Activated CD8-positive, alpha-beta T cell treated with anti-CD3 and anti-CD28 coated beads for 36 hours (primary cell): Measurements from ENCODE around the gene GM2A. TPM values are rescaled to one million over a fixed set of nuclear protein-coding genes. Genes with fewer than 3 reads are reported as not detected.

Experiments
- ATAC-seq: fragments of 200-7000 bp; cut with Tn5 transposase; one replicate; pipeline ENCODE4 v1.10.0; 2021; ENCODE audit warnings: mild to moderate bottlenecking, moderate library complexity
- CTCF ChIA-PET: fragments of 350-600 bp; sonication (Branson Sonifier 250); formaldehyde crosslinking; loops from one replicate; lab custom pipeline; 2021; ENCODE audit warnings: antibody characterized with exemption; lab: Charles Lee
- POLR2A ChIA-PET: fragments of 350-600 bp; sonication (Branson Sonifier 250); formaldehyde crosslinking; loops from one replicate; lab custom pipeline; 2021; ENCODE audit warnings: antibody characterized with exemption; lab: Charles Lee
- DNase-seq: peaks from one replicate; pipeline ENCODE4 v3.0.0-alpha.2; 2020
- H3K27ac Mint-ChIP-seq: one replicate; pipeline ENCODE4 v1.8.0; 2021; ENCODE audit warnings: mild to moderate bottlenecking, mixed read lengths
- H3K27me3 Mint-ChIP-seq: one replicate; pipeline ENCODE4 v1.8.0; 2021; ENCODE audit warnings: mixed read lengths
- H3K36me3 Mint-ChIP-seq: one replicate; pipeline ENCODE4 v1.8.0; 2021; ENCODE audit warnings: low read depth, mixed read lengths
- H3K4me1 Mint-ChIP-seq: one replicate; pipeline ENCODE4 v1.8.0; 2021; ENCODE audit warnings: low read depth, mixed read lengths
- H3K4me3 Mint-ChIP-seq: one replicate; pipeline ENCODE4 v1.8.0; 2021; ENCODE audit warnings: mild to moderate bottlenecking, moderate library complexity, mixed read lengths
- H3K9me3 Mint-ChIP-seq: one replicate; pipeline ENCODE4 v1.8.0; 2021; ENCODE audit warnings: mixed read lengths
- intact Hi-C: fragments of 100-400 bp; cut with micrococcal nuclease; formaldehyde crosslinking; loops from one replicate; pipeline ENCODE4 v1.10.0; 2022
- total RNA-seq, 2 experiments: library from RNA; stranded (reverse); gene quantifications; one replicate each; pipeline ENCODE4 v1.2.3, GENCODE V29; 2021
- TF ChIP-seq, protein P1 (sequence below): fragments of 200-600 bp; IDR thresholded peaks from one replicate; pipeline ENCODE4 v1.8.0; 2022; ENCODE audit warnings: antibody characterized with exemption, mild to moderate bottlenecking

GM2A gene
- total RNA-seq, 2 experiments from 2014 or later: 13.3 to 13.7 TPM

- peaks cover 75% of the 10 kb centered on the region for H3K4me1 Mint-ChIP-seq
- ChIA-PET POLR2A (interaction anchor here (0.8 to 6.1 kb wide), 7 partner anchors 10 to 126 kb away, joined by 3 to 85 read pairs (median 4); partner anchors contain the start of gene CCDC69), CTCF (interaction anchor here (1.6 to 5.5 kb wide), 7 partner anchors 10 to 97 kb away, joined by 3 to 47 read pairs (median 17); partner anchors contain the start of gene CCDC69)
- peaks cover 39% of the 10 kb centered on the region for H3K36me3 Mint-ChIP-seq
- ATAC-seq: peak; percentile 13
- H3K4me3 Mint-ChIP-seq: peak overlapping the region; percentile 88
- intact Hi-C loops: loop anchor here (2.0 to 5.0 kb wide), 3 partner anchors 40 to 130 kb away; partner anchors contain the start of genes GM2A and TNIP1
- DNase-seq: no peak
- TF ChIP-seq, protein P1, sequence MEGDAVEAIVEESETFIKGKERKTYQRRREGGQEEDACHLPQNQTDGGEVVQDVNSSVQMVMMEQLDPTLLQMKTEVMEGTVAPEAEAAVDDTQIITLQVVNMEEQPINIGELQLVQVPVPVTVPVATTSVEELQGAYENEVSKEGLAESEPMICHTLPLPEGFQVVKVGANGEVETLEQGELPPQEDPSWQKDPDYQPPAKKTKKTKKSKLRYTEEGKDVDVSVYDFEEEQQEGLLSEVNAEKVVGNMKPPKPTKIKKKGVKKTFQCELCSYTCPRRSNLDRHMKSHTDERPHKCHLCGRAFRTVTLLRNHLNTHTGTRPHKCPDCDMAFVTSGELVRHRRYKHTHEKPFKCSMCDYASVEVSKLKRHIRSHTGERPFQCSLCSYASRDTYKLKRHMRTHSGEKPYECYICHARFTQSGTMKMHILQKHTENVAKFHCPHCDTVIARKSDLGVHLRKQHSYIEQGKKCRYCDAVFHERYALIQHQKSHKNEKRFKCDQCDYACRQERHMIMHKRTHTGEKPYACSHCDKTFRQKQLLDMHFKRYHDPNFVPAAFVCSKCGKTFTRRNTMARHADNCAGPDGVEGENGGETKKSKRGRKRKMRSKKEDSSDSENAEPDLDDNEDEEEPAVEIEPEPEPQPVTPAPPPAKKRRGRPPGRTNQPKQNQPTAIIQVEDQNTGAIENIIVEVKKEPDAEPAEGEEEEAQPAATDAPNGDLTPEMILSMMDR: no peak
- no peaks in the 10 kb centered on the region for H3K27me3 Mint-ChIP-seq
- no peaks in the 10 kb centered on the region for H3K9me3 Mint-ChIP-seq
- peak overlapping the region; percentile 99 for H3K27ac Mint-ChIP-seq
These were observed 40.6 kb upstream of the GM2A start for GRCh38 chr5:151212406-151212798.

DNA sequence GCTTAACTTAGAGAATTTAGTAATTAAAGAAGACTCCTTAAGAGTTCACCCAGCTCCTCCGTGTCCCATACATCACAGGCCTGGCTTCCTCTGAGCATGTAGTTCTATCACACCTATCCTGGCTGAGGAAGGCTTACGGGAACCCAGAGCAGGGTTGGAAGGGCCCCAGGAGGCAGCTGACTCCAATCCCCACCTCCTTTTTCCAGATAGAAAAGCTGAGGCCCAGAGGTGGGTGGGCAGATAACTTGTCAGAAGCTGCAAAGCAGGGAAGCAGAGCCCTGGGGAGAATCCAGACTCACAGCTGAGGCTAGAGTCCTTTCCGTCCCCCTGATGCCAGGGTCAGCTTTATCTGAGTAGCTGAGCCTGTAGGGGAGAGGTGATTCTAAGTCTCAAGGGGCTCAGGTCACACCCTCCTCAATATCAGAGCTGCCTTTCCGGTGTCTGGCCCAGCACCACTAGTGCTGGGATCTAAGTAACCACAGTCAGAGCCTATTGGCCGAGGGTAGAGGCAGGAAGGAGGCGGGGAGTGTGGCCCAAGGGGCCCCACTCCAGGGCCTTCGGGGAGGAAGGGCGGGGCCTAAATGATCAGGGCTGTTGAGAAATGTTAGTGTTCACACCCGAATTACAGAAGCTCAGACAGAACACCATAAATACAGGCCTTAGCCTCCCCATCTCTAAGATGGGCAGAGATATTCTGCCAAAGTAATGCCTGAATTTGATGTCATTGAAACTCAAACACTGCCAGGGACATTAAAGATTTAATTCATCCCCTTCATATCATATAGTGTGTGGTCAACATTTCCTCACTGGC lies 39.0 kb upstream of the GM2A start:
- H3K27ac Mint-ChIP-seq: peak overlapping the region; percentile 99
- ATAC-seq (peak; percentile 86), DNase-seq (peak; percentile 94)
- H3K4me3 Mint-ChIP-seq: peak overlapping the region; percentile 88
- H3K27me3 Mint-ChIP-seq: no peaks in the 10 kb centered on the region
- TF ChIP-seq, protein P1: no peak
- POLR2A ChIA-PET: interaction anchor here (0.6 to 6.1 kb wide), 7 partner anchors 8 to 237 kb away, joined by 3 to 85 read pairs (median 3); partner anchors contain the start of gene CCDC69
- H3K36me3 Mint-ChIP-seq: peaks cover 43% of the 10 kb centered on the region
- CTCF ChIA-PET: interaction anchor here (1.2 to 5.5 kb wide), 10 partner anchors 9 to 166 kb away, joined by 3 to 47 read pairs (median 14); partner anchors contain the start of genes ANXA6 and CCDC69
- no peaks in the 10 kb centered on the region for H3K9me3 Mint-ChIP-seq
- intact Hi-C loops: loop anchor here (2.0 to 5.0 kb wide), 3 partner anchors 38 to 132 kb away; partner anchors contain the start of genes GM2A and TNIP1
- peaks cover 75% of the 10 kb centered on the region for H3K4me1 Mint-ChIP-seq

DNA sequence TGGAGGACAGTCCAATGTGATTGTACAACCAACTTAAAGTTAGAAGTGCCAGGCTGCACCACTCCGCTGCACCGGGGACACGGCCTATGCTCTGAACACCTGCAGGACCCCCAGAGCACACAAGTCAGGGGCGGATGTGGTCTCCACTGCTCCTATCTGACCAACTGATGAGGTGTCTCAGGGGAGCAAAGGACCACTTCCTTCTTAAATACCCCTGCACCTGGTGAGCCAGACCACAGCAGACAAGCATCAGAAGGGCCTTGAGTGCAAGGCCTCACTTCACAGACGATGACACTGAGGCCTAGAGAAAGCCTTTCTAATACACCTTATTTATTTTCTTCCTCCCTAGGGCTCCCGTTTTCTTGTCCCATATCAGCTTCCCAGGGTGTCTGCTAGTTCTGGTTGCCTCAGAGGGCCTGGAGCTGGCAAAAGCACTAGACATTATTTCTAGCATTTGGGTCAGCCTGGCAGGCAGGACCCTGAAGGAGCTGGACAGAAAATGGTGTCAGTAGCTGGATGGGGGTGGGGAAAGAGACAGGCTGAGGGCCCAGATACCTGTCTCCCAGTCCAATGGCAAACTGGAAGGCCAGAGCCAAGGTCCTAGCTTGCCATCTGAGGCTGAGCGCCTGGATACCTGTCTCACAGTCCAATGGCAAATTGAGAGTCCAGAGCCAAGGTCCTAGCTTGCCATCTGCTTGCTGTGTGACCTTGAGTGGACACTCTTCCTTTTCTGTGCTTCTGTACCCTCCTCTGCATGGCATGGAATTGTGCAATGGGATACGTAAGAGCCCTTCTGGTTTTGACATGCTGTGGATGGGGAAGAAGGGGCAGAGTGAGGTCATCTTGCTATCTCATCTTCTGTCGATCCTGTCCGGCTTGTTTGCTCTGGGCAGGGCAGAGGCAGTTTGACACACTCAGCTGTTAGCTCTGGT lies 38.1 kb upstream of the GM2A start:
- CTCF ChIA-PET: interaction anchor here (1.3 to 10.9 kb wide), 8 partner anchors 9 to 167 kb away, joined by 3 to 83 read pairs (median 22); partner anchors contain the start of gene CCDC69
- POLR2A ChIA-PET: interaction anchor here (0.6 to 6.1 kb wide), 9 partner anchors 7 to 236 kb away, joined by 3 to 85 read pairs (median 3); partner anchors contain the start of genes CCDC69 and GM2A
- peak; percentile 47 for ATAC-seq
- intact Hi-C loops: loop anchor here (5.0 kb wide), 2 partner anchors 37 to 133 kb away; partner anchors contain the start of genes GM2A and TNIP1
- no peaks in the 10 kb centered on the region for H3K9me3 Mint-ChIP-seq
- no peaks in the 10 kb centered on the region for H3K27me3 Mint-ChIP-seq
- TF ChIP-seq, protein P1: no peak
- peak; percentile 85 for DNase-seq
- H3K27ac Mint-ChIP-seq: peak overlapping the region; percentile 99
- H3K36me3 Mint-ChIP-seq: peaks cover 47% of the 10 kb centered on the region
- peaks cover 75% of the 10 kb centered on the region for H3K4me1 Mint-ChIP-seq
- H3K4me3 Mint-ChIP-seq: peak overlapping the region; percentile 88

- Mint-ChIP-seq H3K36me3 (peaks cover 51% of the 10 kb centered on the region), H3K4me3 (peak overlapping the region; percentile 88), H3K27ac (peak overlapping the region; percentile 99), H3K4me1 (peaks cover 79% of the 10 kb centered on the region), H3K27me3 (no peaks in the 10 kb centered on the region), H3K9me3 (no peaks in the 10 kb centered on the region)
- ATAC-seq (no peak), DNase-seq (no peak)
- ChIA-PET POLR2A (interaction anchor here (0.9 to 6.1 kb wide), 6 partner anchors 7 to 38 kb away, joined by 3 to 85 read pairs (median 4); partner anchors contain the start of genes CCDC69 and GM2A), CTCF (interaction anchor here (3.8 to 10.9 kb wide), 4 partner anchors 8 to 100 kb away, joined by 16 to 83 read pairs (median 36); partner anchors contain the start of gene CCDC69)
- TF ChIP-seq, protein P1: no peak
- intact Hi-C loops: no loop called here
These were observed 37.5 kb upstream of the GM2A start for GRCh38 chr5:151215546-151215880.
